HEK293 (cell line): ENCODE measurements around the gene NLK.

ENCODE experiments used
- GLI2 ChIP-seq: fragments of 450-650 bp; formaldehyde crosslinking; IDR thresholded peaks from 2 replicates; pipeline ENCODE4; 2017; ENCODE audit warnings: missing biosample characterization, missing genetic modification characterization, low read depth, borderline replicate concordance
- HOXA7 ChIP-seq: sonication (generic); formaldehyde crosslinking; IDR thresholded peaks from 2 replicates; pipeline ENCODE4 v1.8.1; 2022; ENCODE audit warnings: missing genetic modification reagents, borderline replicate concordance
- KLF16 ChIP-seq: fragments of 450-650 bp; formaldehyde crosslinking; IDR thresholded peaks from 2 replicates; pipeline ENCODE4 v1.5.1; 2017; ENCODE audit warnings: missing biosample characterization, missing genetic modification characterization
- MYNN ChIP-seq: fragments of 450-650 bp; formaldehyde crosslinking; IDR thresholded peaks from 2 replicates; pipeline ENCODE4 v1.5.1; 2016; ENCODE audit warnings: missing biosample characterization, missing genetic modification characterization, borderline replicate concordance
- TRIM28 ChIP-seq: IDR thresholded peaks from 2 replicates; pipeline ENCODE4 v1.6.1; 2011; ENCODE audit warnings: low read length, control low read depth, borderline replicate concordance
- ZBTB17 ChIP-seq: fragments of 450-650 bp; formaldehyde crosslinking; IDR thresholded peaks from 2 replicates; pipeline ENCODE4 v1.5.1; 2016; ENCODE audit warnings: missing biosample characterization, missing genetic modification characterization
- ZBTB20 ChIP-seq: fragments of 450-650 bp; formaldehyde crosslinking; IDR thresholded peaks from 2 replicates; pipeline ENCODE4 v1.5.1; 2016; ENCODE audit warnings: missing biosample characterization, missing genetic modification characterization
- ZBTB48 ChIP-seq: fragments of 450-650 bp; formaldehyde crosslinking; IDR thresholded peaks from 2 replicates; pipeline ENCODE4 v1.5.1; 2016; ENCODE audit warnings: missing biosample characterization, missing genetic modification characterization
- ZEB2 ChIP-seq: fragments of 450-650 bp; formaldehyde crosslinking; IDR thresholded peaks from 2 replicates; pipeline ENCODE4 v1.5.1; 2016; ENCODE audit warnings: missing biosample characterization, missing genetic modification characterization
- ZNF112 ChIP-seq: fragments of 450-650 bp; formaldehyde crosslinking; IDR thresholded peaks from 2 replicates; pipeline ENCODE4 v1.5.0; 2017; ENCODE audit warnings: missing biosample characterization, missing genetic modification characterization
- ZNF114 ChIP-seq: fragments of 450-650 bp; formaldehyde crosslinking; IDR thresholded peaks from 2 replicates; pipeline ENCODE4 v1.5.0; 2017; ENCODE audit warnings: missing biosample characterization, missing genetic modification characterization
- ZNF155 ChIP-seq: fragments of 450-650 bp; formaldehyde crosslinking; IDR thresholded peaks from 2 replicates; pipeline ENCODE4 v1.5.1; 2016; ENCODE audit warnings: missing biosample characterization, missing genetic modification characterization
- ZNF16 ChIP-seq: fragments of 450-650 bp; formaldehyde crosslinking; IDR thresholded peaks from 2 replicates; pipeline ENCODE4 v1.5.1; 2016; ENCODE audit warnings: low read depth, missing biosample characterization, missing genetic modification characterization
- ZNF19 ChIP-seq: fragments of 450-650 bp; formaldehyde crosslinking; IDR thresholded peaks from 2 replicates; pipeline ENCODE4; 2016; ENCODE audit warnings: missing biosample characterization, missing genetic modification characterization, low read depth
- ZNF211 ChIP-seq: fragments of 450-650 bp; formaldehyde crosslinking; IDR thresholded peaks from 2 replicates; pipeline ENCODE4 v1.5.1; 2016; ENCODE audit warnings: low read depth, missing biosample characterization, missing genetic modification characterization
- ZNF214 ChIP-seq: fragments of 450-650 bp; formaldehyde crosslinking; IDR thresholded peaks from 2 replicates; pipeline ENCODE4 v1.5.1; 2017; ENCODE audit warnings: missing biosample characterization, mild to moderate bottlenecking, missing genetic modification characterization, borderline replicate concordance
- ZNF24 ChIP-seq: fragments of 450-650 bp; formaldehyde crosslinking; IDR thresholded peaks from 2 replicates; pipeline ENCODE4 v1.5.1; 2016; ENCODE audit warnings: missing biosample characterization, missing genetic modification characterization
- ZNF324 ChIP-seq: fragments of 450-650 bp; formaldehyde crosslinking; IDR thresholded peaks from 2 replicates; pipeline ENCODE4 v1.5.1; 2016; ENCODE audit warnings: missing biosample characterization, missing genetic modification characterization
- ZNF341 ChIP-seq: fragments of 450-650 bp; formaldehyde crosslinking; IDR thresholded peaks from 2 replicates; pipeline ENCODE4; 2016; ENCODE audit warnings: low read depth, missing biosample characterization, missing genetic modification characterization
- ZNF350 ChIP-seq: fragments of 450-650 bp; formaldehyde crosslinking; IDR thresholded peaks from 2 replicates; pipeline ENCODE4 v1.5.0; 2017; ENCODE audit warnings: missing biosample characterization, mild to moderate bottlenecking, missing genetic modification characterization
- ZNF354C ChIP-seq: fragments of 450-650 bp; formaldehyde crosslinking; IDR thresholded peaks from 2 replicates; pipeline ENCODE4 v1.5.1; 2016; ENCODE audit warnings: missing biosample characterization, missing genetic modification characterization, low read depth, borderline replicate concordance
- ZNF560 ChIP-seq: fragments of 450-650 bp; formaldehyde crosslinking; IDR thresholded peaks from 2 replicates; pipeline ENCODE4 v1.5.1; 2017; ENCODE audit warnings: missing biosample characterization, missing genetic modification characterization, borderline replicate concordance
- ZNF658 ChIP-seq: fragments of 450-650 bp; formaldehyde crosslinking; IDR thresholded peaks from 2 replicates; pipeline ENCODE4; 2016; ENCODE audit warnings: missing biosample characterization, missing genetic modification characterization
- ZNF660 ChIP-seq: fragments of 450-650 bp; IDR thresholded peaks from 2 replicates; pipeline ENCODE4 v1.5.1; 2018; ENCODE audit warnings: missing biosample characterization, mild to moderate bottlenecking, missing genetic modification characterization
- ZNF777 ChIP-seq: fragments of 450-650 bp; formaldehyde crosslinking; IDR thresholded peaks from 2 replicates; pipeline ENCODE4 v1.5.1; 2017; ENCODE audit warnings: missing biosample characterization, missing genetic modification characterization, borderline replicate concordance
- ZNF791 ChIP-seq: fragments of 450-650 bp; formaldehyde crosslinking; IDR thresholded peaks from 2 replicates; pipeline ENCODE4 v1.5.1; 2016; ENCODE audit warnings: missing biosample characterization, missing genetic modification characterization
- ZXDB ChIP-seq: fragments of 450-650 bp; formaldehyde crosslinking; IDR thresholded peaks from 2 replicates; pipeline ENCODE4 v1.5.1; 2016; ENCODE audit warnings: missing biosample characterization, missing genetic modification characterization
- TF ChIP-seq, protein P1 (sequence below): fragments of 450-650 bp; formaldehyde crosslinking; IDR thresholded peaks from 2 replicates; pipeline ENCODE4 v1.5.1; 2017; ENCODE audit warnings: missing biosample characterization, missing genetic modification characterization
- TF ChIP-seq, protein P2 (sequence below): IDR thresholded peaks from 2 replicates; pipeline ENCODE4 v1.6.1; 2011; ENCODE audit warnings: mild to moderate bottlenecking, low read depth, low read length, borderline replicate concordance
- TF ChIP-seq, protein P3 (sequence below): fragments of 450-650 bp; formaldehyde crosslinking; IDR thresholded peaks from 2 replicates; pipeline ENCODE4 v1.5.1; 2016; ENCODE audit warnings: missing biosample characterization, missing genetic modification characterization
- TF ChIP-seq, protein P4 (sequence below): fragments of 450-650 bp; formaldehyde crosslinking; IDR thresholded peaks from 2 replicates; pipeline ENCODE4 v1.5.1; 2016; ENCODE audit warnings: missing biosample characterization, missing genetic modification characterization
- TF ChIP-seq, protein P5 (sequence below): fragments of 450-650 bp; formaldehyde crosslinking; IDR thresholded peaks from 2 replicates; pipeline ENCODE4 v1.5.1; 2016; ENCODE audit warnings: missing biosample characterization, missing genetic modification characterization

Gene NLK

DNA sequence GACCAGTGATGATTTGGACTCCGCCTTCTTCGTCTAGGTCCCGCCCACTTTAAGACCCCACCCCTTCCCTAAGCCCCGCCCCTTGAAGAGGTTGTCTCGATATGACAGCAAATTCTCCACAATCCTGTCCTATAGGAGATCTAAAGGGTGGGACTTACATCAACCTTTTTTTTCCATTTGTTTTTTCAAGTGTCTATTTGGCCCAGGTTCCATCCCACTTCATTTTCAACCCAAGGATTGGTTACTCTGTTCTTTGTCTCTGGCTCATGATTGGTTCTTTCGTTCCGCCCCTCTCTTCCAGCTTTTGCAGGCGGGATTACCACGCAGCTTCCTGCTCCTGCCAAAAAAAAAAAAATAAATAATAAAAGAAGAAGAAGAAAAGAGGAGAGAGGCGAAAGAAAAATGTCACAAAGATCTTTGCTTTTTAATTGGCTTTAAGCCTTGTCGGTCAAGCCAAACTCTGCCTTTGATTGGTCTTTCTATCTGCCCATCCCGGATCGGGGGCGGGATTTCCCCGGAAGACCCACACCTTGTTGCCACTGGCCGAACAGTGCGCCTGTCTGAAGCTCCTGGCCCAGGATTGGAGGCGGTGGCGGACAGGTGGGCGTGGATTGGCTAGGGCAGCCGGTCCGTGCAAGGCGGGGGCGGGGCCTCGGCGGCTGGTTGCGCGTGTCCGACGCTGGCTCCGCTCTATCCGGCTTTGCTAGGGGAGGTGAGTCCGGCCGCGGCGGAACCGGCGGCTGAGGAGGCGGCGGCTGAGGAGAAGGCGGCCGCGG lies 1.2 kb upstream of the NLK start (continued):
- TF ChIP-seq ZEB2 (no peak), ZBTB17 (tag by site-specific recombination) (peak; percentile 76), HOXA7 (CRISPR knock-in tag) (no peak), ZBTB48 (tag by site-specific recombination) (no peak), MYNN (tag by site-specific recombination) (no peak), ZBTB20 (no peak), ZNF211 (tag by site-specific recombination) (no peak), ZNF155 (no peak), ZNF324 (tag by site-specific recombination) (no peak), ZNF19 (tag by site-specific recombination) (no peak), ZNF560 (tag by site-specific recombination) (no peak), ZNF341 (tag by site-specific recombination) (peak; percentile 85), ZNF660 (tag by site-specific recombination) (no peak), ZXDB (tag by site-specific recombination) (no peak; the same call in 1 of the 2 replicates), GLI2 (no peak), KLF16 (tag by site-specific recombination) (peak; percentile 17; the same call in 1 of the 2 replicates), ZNF658 (no peak), TRIM28 (no peak), ZNF24 (no peak), ZNF350 (tag by site-specific recombination) (peak; percentile 94), ZNF777 (no peak), ZNF214 (tag by site-specific recombination) (no peak), ZNF112 (no peak), ZNF791 (no peak), ZNF114 (tag by site-specific recombination) (no peak), ZNF354C (tag by site-specific recombination) (no peak), ZNF16 (tag by site-specific recombination) (no peak)
- TF ChIP-seq, protein P1, sequence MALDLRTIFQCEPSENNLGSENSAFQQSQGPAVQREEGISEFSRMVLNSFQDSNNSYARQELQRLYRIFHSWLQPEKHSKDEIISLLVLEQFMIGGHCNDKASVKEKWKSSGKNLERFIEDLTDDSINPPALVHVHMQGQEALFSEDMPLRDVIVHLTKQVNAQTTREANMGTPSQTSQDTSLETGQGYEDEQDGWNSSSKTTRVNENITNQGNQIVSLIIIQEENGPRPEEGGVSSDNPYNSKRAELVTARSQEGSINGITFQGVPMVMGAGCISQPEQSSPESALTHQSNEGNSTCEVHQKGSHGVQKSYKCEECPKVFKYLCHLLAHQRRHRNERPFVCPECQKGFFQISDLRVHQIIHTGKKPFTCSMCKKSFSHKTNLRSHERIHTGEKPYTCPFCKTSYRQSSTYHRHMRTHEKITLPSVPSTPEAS = no peak
- TF ChIP-seq, protein P2, sequence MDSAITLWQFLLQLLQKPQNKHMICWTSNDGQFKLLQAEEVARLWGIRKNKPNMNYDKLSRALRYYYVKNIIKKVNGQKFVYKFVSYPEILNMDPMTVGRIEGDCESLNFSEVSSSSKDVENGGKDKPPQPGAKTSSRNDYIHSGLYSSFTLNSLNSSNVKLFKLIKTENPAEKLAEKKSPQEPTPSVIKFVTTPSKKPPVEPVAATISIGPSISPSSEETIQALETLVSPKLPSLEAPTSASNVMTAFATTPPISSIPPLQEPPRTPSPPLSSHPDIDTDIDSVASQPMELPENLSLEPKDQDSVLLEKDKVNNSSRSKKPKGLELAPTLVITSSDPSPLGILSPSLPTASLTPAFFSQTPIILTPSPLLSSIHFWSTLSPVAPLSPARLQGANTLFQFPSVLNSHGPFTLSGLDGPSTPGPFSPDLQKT = no peak
- TF ChIP-seq, protein P3, sequence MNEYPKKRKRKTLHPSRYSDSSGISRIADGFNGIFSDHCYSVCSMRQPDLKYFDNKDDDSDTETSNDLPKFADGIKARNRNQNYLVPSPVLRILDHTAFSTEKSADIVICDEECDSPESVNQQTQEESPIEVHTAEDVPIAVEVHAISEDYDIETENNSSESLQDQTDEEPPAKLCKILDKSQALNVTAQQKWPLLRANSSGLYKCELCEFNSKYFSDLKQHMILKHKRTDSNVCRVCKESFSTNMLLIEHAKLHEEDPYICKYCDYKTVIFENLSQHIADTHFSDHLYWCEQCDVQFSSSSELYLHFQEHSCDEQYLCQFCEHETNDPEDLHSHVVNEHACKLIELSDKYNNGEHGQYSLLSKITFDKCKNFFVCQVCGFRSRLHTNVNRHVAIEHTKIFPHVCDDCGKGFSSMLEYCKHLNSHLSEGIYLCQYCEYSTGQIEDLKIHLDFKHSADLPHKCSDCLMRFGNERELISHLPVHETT (tag by site-specific recombination) = no peak
- TF ChIP-seq, protein P4, sequence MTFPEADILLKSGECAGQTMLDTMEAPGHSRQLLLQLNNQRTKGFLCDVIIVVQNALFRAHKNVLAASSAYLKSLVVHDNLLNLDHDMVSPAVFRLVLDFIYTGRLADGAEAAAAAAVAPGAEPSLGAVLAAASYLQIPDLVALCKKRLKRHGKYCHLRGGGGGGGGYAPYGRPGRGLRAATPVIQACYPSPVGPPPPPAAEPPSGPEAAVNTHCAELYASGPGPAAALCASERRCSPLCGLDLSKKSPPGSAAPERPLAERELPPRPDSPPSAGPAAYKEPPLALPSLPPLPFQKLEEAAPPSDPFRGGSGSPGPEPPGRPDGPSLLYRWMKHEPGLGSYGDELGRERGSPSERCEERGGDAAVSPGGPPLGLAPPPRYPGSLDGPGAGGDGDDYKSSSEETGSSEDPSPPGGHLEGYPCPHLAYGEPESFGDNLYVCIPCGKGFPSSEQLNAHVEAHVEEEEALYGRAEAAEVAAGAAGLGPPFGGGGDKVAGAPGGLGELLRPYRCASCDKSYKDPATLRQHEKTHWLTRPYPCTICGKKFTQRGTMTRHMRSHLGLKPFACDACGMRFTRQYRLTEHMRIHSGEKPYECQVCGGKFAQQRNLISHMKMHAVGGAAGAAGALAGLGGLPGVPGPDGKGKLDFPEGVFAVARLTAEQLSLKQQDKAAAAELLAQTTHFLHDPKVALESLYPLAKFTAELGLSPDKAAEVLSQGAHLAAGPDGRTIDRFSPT (tag by site-specific recombination) = no peak
- TF ChIP-seq, protein P5, sequence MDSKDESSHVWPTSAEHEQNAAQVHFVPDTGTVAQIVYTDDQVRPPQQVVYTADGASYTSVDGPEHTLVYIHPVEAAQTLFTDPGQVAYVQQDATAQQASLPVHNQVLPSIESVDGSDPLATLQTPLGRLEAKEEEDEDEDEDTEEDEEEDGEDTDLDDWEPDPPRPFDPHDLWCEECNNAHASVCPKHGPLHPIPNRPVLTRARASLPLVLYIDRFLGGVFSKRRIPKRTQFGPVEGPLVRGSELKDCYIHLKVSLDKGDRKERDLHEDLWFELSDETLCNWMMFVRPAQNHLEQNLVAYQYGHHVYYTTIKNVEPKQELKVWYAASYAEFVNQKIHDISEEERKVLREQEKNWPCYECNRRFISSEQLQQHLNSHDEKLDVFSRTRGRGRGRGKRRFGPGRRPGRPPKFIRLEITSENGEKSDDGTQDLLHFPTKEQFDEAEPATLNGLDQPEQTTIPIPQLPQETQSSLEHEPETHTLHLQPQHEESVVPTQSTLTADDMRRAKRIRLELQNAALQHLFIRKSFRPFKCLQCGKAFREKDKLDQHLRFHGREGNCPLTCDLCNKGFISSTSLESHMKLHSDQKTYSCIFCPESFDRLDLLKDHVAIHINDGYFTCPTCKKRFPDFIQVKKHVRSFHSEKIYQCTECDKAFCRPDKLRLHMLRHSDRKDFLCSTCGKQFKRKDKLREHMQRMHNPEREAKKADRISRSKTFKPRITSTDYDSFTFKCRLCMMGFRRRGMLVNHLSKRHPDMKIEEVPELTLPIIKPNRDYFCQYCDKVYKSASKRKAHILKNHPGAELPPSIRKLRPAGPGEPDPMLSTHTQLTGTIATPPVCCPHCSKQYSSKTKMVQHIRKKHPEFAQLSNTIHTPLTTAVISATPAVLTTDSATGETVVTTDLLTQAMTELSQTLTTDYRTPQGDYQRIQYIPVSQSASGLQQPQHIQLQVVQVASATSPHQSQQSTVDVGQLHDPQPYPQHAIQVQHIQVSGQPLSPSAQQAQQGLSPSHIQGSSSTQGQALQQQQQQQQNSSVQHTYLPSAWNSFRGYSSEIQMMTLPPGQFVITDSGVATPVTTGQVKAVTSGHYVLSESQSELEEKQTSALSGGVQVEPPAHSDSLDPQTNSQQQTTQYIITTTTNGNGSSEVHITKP = no peak
